B cell (primary cell): Measurements from ENCODE around the gene NADK2. TPM values are rescaled to one million over a fixed set of nuclear protein-coding genes. Genes with fewer than 3 reads are reported as not detected.

Source experiments
- ATAC-seq: fragments of 200-7000 bp; cut with Tn5 transposase; one replicate; pipeline ENCODE4 v1.10.0; 2021; ENCODE audit warnings: low read depth, mild to moderate bottlenecking, moderate number of reproducible peaks, moderate library complexity
- CTCF ChIA-PET: fragments of 350-600 bp; sonication (Branson Sonifier 250); formaldehyde crosslinking; loops from one replicate; lab custom pipeline; 2021; ENCODE audit warnings: antibody characterized with exemption, inconsistent platforms; lab: Charles Lee
- POLR2A ChIA-PET: fragments of 350-600 bp; sonication (Branson Sonifier 250); formaldehyde crosslinking; loops from one replicate; lab custom pipeline; 2021; ENCODE audit warnings: antibody characterized with exemption; lab: Charles Lee
- DNase-seq: peaks from one replicate; pipeline ENCODE4 v3.0.0; 2013
- H2AFZ ChIP-seq: 2 replicates; pipeline ENCODE4 v1.6.1; 2012; ENCODE audit warnings: mild to moderate bottlenecking, low read depth, low read length; ENCODE audit not compliant: insufficient read depth, poor library complexity, severe bottlenecking
- H3K27ac ChIP-seq, 2 donors: 1 replicate in 1 of 2; 2 replicates in 1 of 2; pipeline ENCODE4 v1.5.1; 2012 to 2013; ENCODE audit warnings: low read length in 2 of 2, mild to moderate bottlenecking in 2 of 2, moderate library complexity in 1 of 2
- H3K27me3 ChIP-seq, 4 experiments: fragments of 200-600 bp in 1 of 4; sonication (generic) in 1 of 4; replicated peaks in 1 of 4; 1 replicate in 2 of 4; 2 replicates in 2 of 4; pipeline versions ENCODE4 v1.6.1 to v1.7.0; 2013 to 2016; ENCODE audit warnings: low read length in 3 of 4, mild to moderate bottlenecking in 2 of 4, mixed read lengths in 1 of 4, moderate library complexity in 1 of 4; ENCODE audit not compliant: insufficient read depth in 4 of 4, control insufficient read depth in 3 of 4; ENCODE audit errors: control extremely low read depth in 1 of 4
- H3K36me3 ChIP-seq, 2 experiments: replicated peaks in 1 of 2; 1 replicate in 1 of 2; 2 replicates in 1 of 2; pipeline versions ENCODE4 v1.6.1 to v1.7.1; 2013; ENCODE audit warnings: low read length in 1 of 2; ENCODE audit not compliant: insufficient read depth in 2 of 2, control insufficient read depth in 1 of 2; ENCODE audit errors: control extremely low read depth in 1 of 2, extremely low read depth in 1 of 2
- H3K4me1 ChIP-seq, 2 donors: fragments of 200-600 bp in 1 of 2; sonication (generic) in 1 of 2; 1 replicate in 1 of 2; 2 replicates in 1 of 2; pipeline versions ENCODE4 v1.5.1 to v1.6.1; 2013 to 2017; ENCODE audit warnings: low read length in 2 of 2; ENCODE audit not compliant: control insufficient read depth in 2 of 2, insufficient read depth in 2 of 2
- H3K4me2 ChIP-seq: replicated peaks from 2 replicates; pipeline ENCODE3; 2012; ENCODE audit warnings: mild to moderate bottlenecking, low read depth, low read length; ENCODE audit not compliant: poor library complexity, severe bottlenecking
- H3K4me3 ChIP-seq, 5 experiments: fragments of 200-600 bp in 1 of 5; sonication (generic) in 1 of 5; 1 replicate in 3 of 5; 2 replicates in 2 of 5; pipeline versions ENCODE4 v1.5.1 to v1.7.0; 2011 to 2016; ENCODE audit warnings: low read length in 4 of 5, mild to moderate bottlenecking in 4 of 5, low read depth in 2 of 5, control low read depth in 1 of 5, moderate library complexity in 1 of 5; ENCODE audit not compliant: insufficient read depth in 1 of 5; ENCODE audit errors: control extremely low read depth in 1 of 5, extremely low read depth in 1 of 5
- H3K79me2 ChIP-seq: fragments of 200-600 bp; sonication (generic); one replicate; pipeline ENCODE4 v1.6.0; 2016; ENCODE audit warnings: low read length; ENCODE audit not compliant: control insufficient read depth, insufficient read depth
- H3K9ac ChIP-seq: fragments of 200-600 bp; sonication (generic); 2 replicates; pipeline ENCODE4 v1.6.1; 2017; ENCODE audit warnings: mild to moderate bottlenecking, low read length, moderate library complexity
- H3K9me3 ChIP-seq, 3 donors: one replicate each; pipeline versions ENCODE4 v1.6.1 to v1.7.1; 2013; ENCODE audit warnings: low read length in 2 of 3; ENCODE audit not compliant: control insufficient read depth in 2 of 3, insufficient read depth in 1 of 3; ENCODE audit errors: control extremely low read depth in 1 of 3
- H4K20me1 ChIP-seq: 2 replicates; pipeline ENCODE4 v1.6.0; 2012; ENCODE audit warnings: mild to moderate bottlenecking, low read length; ENCODE audit not compliant: insufficient read depth, control insufficient read depth, poor library complexity, severe bottlenecking
- H3K27ac Mint-ChIP-seq: one replicate; pipeline ENCODE4 v1.8.0; 2021; ENCODE audit warnings: mixed read lengths
- H3K27me3 Mint-ChIP-seq: one replicate; pipeline ENCODE4 v1.8.0; 2021; ENCODE audit warnings: mixed read lengths
- H3K4me1 Mint-ChIP-seq: one replicate; pipeline ENCODE4 v1.8.0; 2021; ENCODE audit warnings: mixed read lengths
- H3K4me3 Mint-ChIP-seq: one replicate; pipeline ENCODE4 v1.8.0; 2021; ENCODE audit warnings: mixed read lengths
- H3K9me3 Mint-ChIP-seq: one replicate; pipeline ENCODE4 v1.8.0; 2022; ENCODE audit warnings: mixed read lengths; ENCODE audit not compliant: insufficient read depth
- CTCF ChIP-seq: fragments of 200-600 bp; IDR thresholded peaks from one replicate; pipeline ENCODE4 v1.8.0; 2022; ENCODE audit warnings: antibody characterized with exemption, mild to moderate bottlenecking
- EZH2 ChIP-seq: IDR thresholded peaks from 2 replicates; pipeline ENCODE4 v1.6.1; 2012; ENCODE audit warnings: borderline replicate concordance, low read depth, mild to moderate bottlenecking, moderate library complexity, low read length; ENCODE audit not compliant: insufficient read depth, poor library complexity, severe bottlenecking
- WGBS: methylation state at CpG from one replicate; pipeline ENCODE4 v1.1.5; 2013; ENCODE audit warnings: missing lambda C conversion rate; ENCODE audit not compliant: insufficient coverage; 5-methylcytosine and 5-hydroxymethylcytosine counted together
- intact Hi-C: fragments of 100-400 bp; cut with micrococcal nuclease; formaldehyde crosslinking; loops from one replicate; pipeline ENCODE4 v1.10.0; 2022
- polyA plus RNA-seq: library from polyadenylated mRNA; depleted of rRNA; stranded (reverse); fragments of >200 nt; gene quantifications from 2 replicates; pipeline ENCODE4 v1.2.3, GENCODE V29; 2012
- total RNA-seq, 2 donors: library from RNA; stranded (reverse); fragments of 120-200 nt in 1 of 2; gene quantifications; 1 replicate in 1 of 2; 2 replicates in 1 of 2; pipeline versions ENCODE4 v1.2.3 to v1.2.4, GENCODE V29; 2013 to 2022

Gene NADK2
- total and polyA plus RNA-seq, 2 donors (not counting 1 experiment from before 2014, with no cell fraction given), result 3.3 to 18.6 TPM

- Histone ChIP-seq H4K20me1 (peaks cover 4% of the 10 kb centered on the region), H2AFZ (no peak overlapping the region), H3K4me1 (peaks cover 11 to 16% of the 10 kb centered on the region in 2 donors), H3K27me3 (no peaks in the 10 kb centered on the region), H3K9me3 (no peaks in the 10 kb centered on the region), H3K9ac (no peak overlapping the region), H3K36me3 (peaks cover 7 to 47% of the 10 kb centered on the region in 2 experiments), H3K4me3 (no peak overlapping the region), H3K4me2 (no peak overlapping the region), H3K27ac (no peak overlapping the region), H3K79me2 (peaks cover 88% of the 10 kb centered on the region)
- 98% methylated on average over 4 of the region's 4 CpGs for WGBS
- intact Hi-C loops, result no loop called here
- no peak overlapping the region for H3K27ac Mint-ChIP-seq
- CTCF ChIA-PET, result no interaction called here
- no peaks in the 10 kb centered on the region for H3K27me3 Mint-ChIP-seq
- H3K4me1 Mint-ChIP-seq, result peaks cover 34% of the 10 kb centered on the region
- ATAC-seq (no peak), DNase-seq (no peak)
- H3K4me3 Mint-ChIP-seq, result no peak overlapping the region
- POLR2A ChIA-PET, result no interaction called here
- no peak for TF ChIP-seq CTCF
- TF ChIP-seq EZH2, result no peak
- H3K9me3 Mint-ChIP-seq, result no peaks in the 10 kb centered on the region
Measured at GRCh38 chr5:36156121-36156601, 85.6 kb downstream of the NADK2 start.

- H3K79me2 ChIP-seq, result peaks cover 90% of the 10 kb centered on the region
- no peaks in the 10 kb centered on the region for H3K27me3 ChIP-seq
- ChIA-PET CTCF (no interaction called here), POLR2A (no interaction called here)
- H3K4me1 Mint-ChIP-seq, result peaks cover 43% of the 10 kb centered on the region
- no peak overlapping the region for H3K4me3 Mint-ChIP-seq
- ATAC-seq, result no peak
- no peak overlapping the region for H3K9ac ChIP-seq
- no peak for TF ChIP-seq CTCF
- TF ChIP-seq EZH2, result no peak
- no peaks in the 10 kb centered on the region for H3K9me3 ChIP-seq
- intact Hi-C loops, result no loop called here
- H3K27me3 Mint-ChIP-seq, result no peaks in the 10 kb centered on the region
- peaks cover 7 to 43% of the 10 kb centered on the region in 2 experiments for H3K36me3 ChIP-seq
- peaks cover 4% of the 10 kb centered on the region for H4K20me1 ChIP-seq
- H3K4me3 ChIP-seq, result no peak overlapping the region
- no peak for DNase-seq
- no peak overlapping the region for H3K27ac Mint-ChIP-seq
- no peak overlapping the region for H3K4me2 ChIP-seq
- H3K9me3 Mint-ChIP-seq, result no peaks in the 10 kb centered on the region
- WGBS, result no CpG with 5 or more reads among the region's 7 CpGs
- H3K4me1 ChIP-seq, result peaks cover 19 to 25% of the 10 kb centered on the region in 2 donors
- H3K27ac ChIP-seq, result no peak overlapping the region
- H2AFZ ChIP-seq, result no peak overlapping the region
Measured at GRCh38 chr5:36155291-36155690, 86.4 kb downstream of the NADK2 start.
